HEK293 (cell line): ENCODE results near the gene UBE2C.

Source experiments
- CTCF ChIA-PET: fragments of 350-600 bp; formaldehyde crosslinking; extraction: SDS; loops from one replicate; lab custom pipeline; 2021; ENCODE audit warnings: antibody characterized with exemption; lab: Yijun Ruan, JAX
- POLR2A ChIA-PET: fragments of 300-600 bp; formaldehyde crosslinking; extraction: SDS; loops from one replicate; lab custom pipeline; 2020; ENCODE audit warnings: antibody characterized with exemption, inconsistent platforms; lab: Yijun Ruan, JAX
- H3K27ac ChIP-seq: fragments of 200-500 bp; sonication (Bioruptor generic); 2 replicates; pipeline ENCODE4 v1.5.1; 2014; ENCODE audit warnings: low read depth, low read length, control low read depth, inconsistent platforms; ENCODE audit errors: extremely low read depth
- H3K36me3 ChIP-seq, 2 experiments: fragments of 200-500 bp in 1 of 2; sonication (Bioruptor generic) in 1 of 2; 1 replicate in 1 of 2; 2 replicates in 1 of 2; pipeline ENCODE4 v1.5.1; 2014 to 2017; ENCODE audit warnings: inconsistent platforms in 2 of 2, low read length in 2 of 2; ENCODE audit not compliant: control insufficient read depth in 2 of 2, insufficient read depth in 1 of 2
- H3K4me1 ChIP-seq: fragments of 200-500 bp; sonication (Bioruptor generic); 2 replicates; pipeline ENCODE4 v1.5.1; 2014; ENCODE audit warnings: mild to moderate bottlenecking, low read length, inconsistent platforms; ENCODE audit not compliant: control insufficient read depth, insufficient read depth
- H3K4me3 ChIP-seq: 2 replicates; pipeline ENCODE4 v1.5.1; 2011; ENCODE audit warnings: low read depth, mild to moderate bottlenecking, control low read depth, low read length, moderate library complexity
- H3K9me3 ChIP-seq: fragments of 200-500 bp; sonication (Bioruptor generic); 2 replicates; pipeline ENCODE4 v1.5.1; 2014; ENCODE audit warnings: low read depth, low read length, inconsistent platforms; ENCODE audit not compliant: control insufficient read depth, insufficient read depth
- GLIS1 ChIP-seq: fragments of 450-650 bp; formaldehyde crosslinking; IDR thresholded peaks from 2 replicates; pipeline ENCODE4 v1.5.1; 2016; ENCODE audit warnings: missing biosample characterization, missing genetic modification characterization
- KLF10 ChIP-seq: fragments of 450-650 bp; IDR thresholded peaks from 2 replicates; pipeline ENCODE4 v1.5.1; 2018; ENCODE audit warnings: missing biosample characterization, mild to moderate bottlenecking, missing genetic modification characterization
- RBAK ChIP-seq: fragments of 450-650 bp; formaldehyde crosslinking; IDR thresholded peaks from 2 replicates; pipeline ENCODE4 v1.5.1; 2016; ENCODE audit warnings: missing biosample characterization, missing genetic modification characterization
- WT1 ChIP-seq: fragments of 450-650 bp; formaldehyde crosslinking; IDR thresholded peaks from 2 replicates; pipeline ENCODE4 v1.5.1; 2016; ENCODE audit warnings: missing biosample characterization, missing genetic modification characterization
- ZBTB44 ChIP-seq: fragments of 450-650 bp; IDR thresholded peaks from 2 replicates; pipeline ENCODE4 v1.5.1; 2018; ENCODE audit warnings: missing biosample characterization, mild to moderate bottlenecking, missing genetic modification characterization
- ZBTB8A ChIP-seq: fragments of 450-650 bp; formaldehyde crosslinking; IDR thresholded peaks from 2 replicates; pipeline ENCODE4 v1.5.1; 2016; ENCODE audit warnings: missing biosample characterization, missing genetic modification characterization
- ZNF148 ChIP-seq: fragments of 450-650 bp; formaldehyde crosslinking; IDR thresholded peaks from 2 replicates; pipeline ENCODE4 v1.5.0; 2017; ENCODE audit warnings: missing biosample characterization, missing genetic modification characterization, borderline replicate concordance
- ZNF174 ChIP-seq: fragments of 450-650 bp; formaldehyde crosslinking; IDR thresholded peaks from 2 replicates; pipeline ENCODE4 v1.5.0; 2017; ENCODE audit warnings: missing biosample characterization, mild to moderate bottlenecking, missing genetic modification characterization
- ZNF211 ChIP-seq: fragments of 450-650 bp; formaldehyde crosslinking; IDR thresholded peaks from 2 replicates; pipeline ENCODE4 v1.5.1; 2016; ENCODE audit warnings: low read depth, missing biosample characterization, missing genetic modification characterization
- ZNF248 ChIP-seq: fragments of 450-650 bp; formaldehyde crosslinking; IDR thresholded peaks from 2 replicates; pipeline ENCODE4 v1.5.1; 2017; ENCODE audit warnings: missing biosample characterization, missing genetic modification characterization
- ZNF404 ChIP-seq: fragments of 450-650 bp; formaldehyde crosslinking; IDR thresholded peaks from 2 replicates; pipeline ENCODE4 v1.5.1; 2017; ENCODE audit warnings: missing biosample characterization, missing genetic modification characterization
- ZNF426 ChIP-seq: fragments of 450-650 bp; formaldehyde crosslinking; IDR thresholded peaks from 2 replicates; pipeline ENCODE4 v1.5.1; 2017; ENCODE audit warnings: missing biosample characterization, missing genetic modification characterization, mild to moderate bottlenecking, inconsistent platforms, moderate library complexity
- ZNF449 ChIP-seq: fragments of 450-650 bp; formaldehyde crosslinking; IDR thresholded peaks from 2 replicates; pipeline ENCODE4 v1.5.1; 2017; ENCODE audit warnings: missing biosample characterization, mild to moderate bottlenecking, missing genetic modification characterization, moderate library complexity
- ZNF521 ChIP-seq: fragments of 450-650 bp; formaldehyde crosslinking; IDR thresholded peaks from 2 replicates; pipeline ENCODE4 v1.5.1; 2017; ENCODE audit warnings: missing biosample characterization, mild to moderate bottlenecking, missing genetic modification characterization
- ZNF645 ChIP-seq: fragments of 450-650 bp; formaldehyde crosslinking; IDR thresholded peaks from 2 replicates; pipeline ENCODE4; 2016; ENCODE audit warnings: missing biosample characterization, missing genetic modification characterization
- ZNF747 ChIP-seq: fragments of 450-650 bp; formaldehyde crosslinking; IDR thresholded peaks from 2 replicates; pipeline ENCODE4 v1.5.1; 2016; ENCODE audit warnings: missing biosample characterization, missing genetic modification characterization

UBE2C gene

GRCh38 chr20:45851501-45851900 is 39.1 kb downstream of the UBE2C start:
- CTCF ChIA-PET, result interaction anchor here (0.6 kb wide), 2 partner anchors 19 to 119 kb away, joined by 3 to 4 read pairs; no protein-coding TSS in a partner anchor
- POLR2A ChIA-PET, result no interaction called here

GRCh38 chr20:45852326-45852725 is 39.9 kb downstream of the UBE2C start:
- H3K9me3 ChIP-seq, result no peaks in the 10 kb centered on the region
- ChIA-PET POLR2A (interaction anchor here (0.6 to 0.9 kb wide), 2 partner anchors 28 to 155 kb away, joined by 3 to 5 read pairs; partner anchors contain the start of gene ZSWIM1), CTCF (no interaction called here)
- H3K4me1 ChIP-seq, result no peaks in the 10 kb centered on the region
- peaks cover 0 to 42% of the 10 kb centered on the region in 2 experiments; a peak in 2 of 3 replicates for H3K36me3 ChIP-seq
- no peak overlapping the region for H3K27ac ChIP-seq
- no peak overlapping the region for H3K4me3 ChIP-seq
- TF ChIP-seq ZNF248 (tag by site-specific recombination), result no peak
- no peak for TF ChIP-seq ZNF426
- TF ChIP-seq ZNF404 (tag by site-specific recombination), result no peak
- TF ChIP-seq ZNF521 (tag by site-specific recombination), result no peak
- TF ChIP-seq RBAK (tag by site-specific recombination), result no peak
- TF ChIP-seq ZNF645 (tag by site-specific recombination), result no peak
- TF ChIP-seq ZBTB44, result no peak

More at GRCh38 chr20:45851501-45851900, 39.1 kb downstream of the UBE2C start:
- Histone ChIP-seq H3K4me1 (no peaks in the 10 kb centered on the region), H3K27ac (no peak overlapping the region), H3K9me3 (no peaks in the 10 kb centered on the region), H3K4me3 (no peak overlapping the region), H3K36me3 (peaks cover 0 to 49% of the 10 kb centered on the region in 2 experiments; a peak in 2 of 3 replicates)
- TF ChIP-seq ZNF148 (tag by site-specific recombination), result no peak
- no peak for TF ChIP-seq ZNF747 (tag by site-specific recombination)
- TF ChIP-seq KLF10 (tag by site-specific recombination), result no peak
- TF ChIP-seq ZNF211 (tag by site-specific recombination), result no peak
- no peak for TF ChIP-seq ZNF449 (tag by site-specific recombination)
- no peak for TF ChIP-seq WT1 (tag by site-specific recombination)
- TF ChIP-seq GLIS1 (tag by site-specific recombination), result no peak
- no peak for TF ChIP-seq ZBTB8A (tag by site-specific recombination)
- no peak for TF ChIP-seq ZNF174 (tag by site-specific recombination)
